Activated CD8-positive, alpha-beta T cell treated with anti-CD3 and anti-CD28 coated beads, Interleukin-2, amount 10 ng/mL, durations not matched to agents 7 days and 5 days (primary cell): ENCODE measurements around the gene MYOF. TPM values are rescaled to one million over a fixed set of nuclear protein-coding genes. Genes with fewer than 3 reads are reported as not detected.

Experiments used
- ATAC-seq: fragments of 150-1000 bp; cut with Tn5 transposase; one replicate; pipeline ENCODE4 v1.10.0; 2021; ENCODE audit warnings: moderate library complexity
- CTCF ChIA-PET: fragments of 350-600 bp; sonication (Branson Sonifier 250); formaldehyde crosslinking; loops from one replicate; lab custom pipeline; 2021; ENCODE audit warnings: antibody characterized with exemption; lab: Charles Lee
- POLR2A ChIA-PET: fragments of 350-600 bp; sonication (Branson Sonifier 250); formaldehyde crosslinking; loops from one replicate; lab custom pipeline; 2021; ENCODE audit warnings: antibody characterized with exemption; lab: Charles Lee
- DNase-seq: peaks from one replicate; pipeline ENCODE4 v3.0.0-alpha.2; 2020
- H3K27ac Mint-ChIP-seq: one replicate; pipeline ENCODE4 v1.8.0; 2021; ENCODE audit warnings: mild to moderate bottlenecking, mixed read lengths
- H3K27me3 Mint-ChIP-seq: one replicate; pipeline ENCODE4 v1.8.0; 2021; ENCODE audit warnings: low read depth, mixed read lengths
- H3K36me3 Mint-ChIP-seq: one replicate; pipeline ENCODE4 v1.8.0; 2021; ENCODE audit warnings: low read depth, mixed read lengths
- H3K4me1 Mint-ChIP-seq: one replicate; pipeline ENCODE4 v1.8.0; 2021; ENCODE audit warnings: low read depth, mixed read lengths
- H3K4me3 Mint-ChIP-seq: one replicate; pipeline ENCODE4 v1.8.0; 2021; ENCODE audit warnings: mild to moderate bottlenecking, mixed read lengths
- H3K9me3 Mint-ChIP-seq: one replicate; pipeline ENCODE4 v1.8.0; 2022; ENCODE audit warnings: mixed read lengths; ENCODE audit not compliant: insufficient read depth
- total RNA-seq, 2 experiments: library from RNA; stranded (reverse); gene quantifications; one replicate each; pipeline ENCODE4 v1.2.3, GENCODE V29; 2021

The MYOF gene
- total RNA-seq, 2 experiments from 2014 or later = 0.37 to 0.39 TPM

- ATAC-seq (no peak), DNase-seq (no peak)
- Mint-ChIP-seq H3K4me1 (peaks cover 6% of the 10 kb centered on the region), H3K36me3 (no peaks in the 10 kb centered on the region), H3K9me3 (no peaks in the 10 kb centered on the region), H3K27ac (no peak overlapping the region), H3K4me3 (no peak overlapping the region), H3K27me3 (peaks cover 2% of the 10 kb centered on the region)
- ChIA-PET POLR2A (no interaction called here), CTCF (no interaction called here)
Measured at GRCh38 chr10:93465806-93466675, 16.1 kb downstream of the MYOF start.

GRCh38 chr10:93464776-93465388 lies 17.3 kb downstream of the MYOF start:
- CTCF ChIA-PET = interaction anchor here (2.8 to 4.3 kb wide), 2 partner anchors 17 to 88 kb away, joined by 13 to 21 read pairs; partner anchors contain the start of gene MYOF
- Mint-ChIP-seq H3K9me3 (no peaks in the 10 kb centered on the region), H3K36me3 (no peaks in the 10 kb centered on the region)

GRCh38 chr10:93463723-93464476 lies 18.2 kb downstream of the MYOF start:
- Mint-ChIP-seq H3K9me3 (no peaks in the 10 kb centered on the region), H3K27ac (no peak overlapping the region), H3K4me1 (peaks cover 6% of the 10 kb centered on the region), H3K36me3 (no peaks in the 10 kb centered on the region), H3K27me3 (peaks cover 2% of the 10 kb centered on the region), H3K4me3 (no peak overlapping the region)
- ATAC-seq (no peak), DNase-seq (no peak)
- CTCF ChIA-PET = interaction anchor here (1.2 to 4.3 kb wide), 3 partner anchors 18 to 87 kb away, joined by 4 to 21 read pairs (median 13); partner anchors contain the start of gene MYOF
- POLR2A ChIA-PET = no interaction called here

More at GRCh38 chr10:93464776-93465388, 17.3 kb downstream of the MYOF start:
- Mint-ChIP-seq H3K27me3 (peaks cover 2% of the 10 kb centered on the region), H3K27ac (no peak overlapping the region), H3K4me3 (no peak overlapping the region), H3K4me1 (peaks cover 6% of the 10 kb centered on the region)
- POLR2A ChIA-PET = no interaction called here
- no peak for ATAC-seq
- no peak for DNase-seq

- CTCF ChIA-PET = interaction anchor here (1.2 to 4.3 kb wide), 3 partner anchors 19 to 86 kb away, joined by 4 to 21 read pairs (median 13); partner anchors contain the start of gene MYOF
- ATAC-seq (no peak), DNase-seq (no peak)
- H3K9me3 Mint-ChIP-seq = no peaks in the 10 kb centered on the region
- POLR2A ChIA-PET = no interaction called here
- H3K27ac Mint-ChIP-seq = no peak overlapping the region
- peaks cover 6% of the 10 kb centered on the region for H3K4me1 Mint-ChIP-seq
- peaks cover 2% of the 10 kb centered on the region for H3K27me3 Mint-ChIP-seq
- H3K4me3 Mint-ChIP-seq = no peak overlapping the region
- H3K36me3 Mint-ChIP-seq = no peaks in the 10 kb centered on the region
Measured at GRCh38 chr10:93462881-93463280, 19.3 kb downstream of the MYOF start.

- Mint-ChIP-seq H3K27ac (no peak overlapping the region), H3K4me1 (peaks cover 6% of the 10 kb centered on the region), H3K9me3 (no peaks in the 10 kb centered on the region), H3K36me3 (no peaks in the 10 kb centered on the region), H3K27me3 (peaks cover 2% of the 10 kb centered on the region), H3K4me3 (no peak overlapping the region)
- ChIA-PET CTCF (interaction anchor here (2.8 to 4.3 kb wide), 2 partner anchors 20 to 86 kb away, joined by 13 to 21 read pairs; partner anchors contain the start of gene MYOF), POLR2A (no interaction called here)
- DNase-seq (no peak), ATAC-seq (no peak)
Measured at GRCh38 chr10:93462371-93462770, 19.8 kb downstream of the MYOF start.

- Mint-ChIP-seq H3K9me3 (no peaks in the 10 kb centered on the region), H3K27ac (no peak overlapping the region), H3K4me1 (peaks cover 6% of the 10 kb centered on the region), H3K36me3 (no peaks in the 10 kb centered on the region), H3K4me3 (no peak overlapping the region), H3K27me3 (peaks cover 2% of the 10 kb centered on the region)
- ATAC-seq = no peak
- CTCF ChIA-PET = interaction anchor here (1.2 to 4.3 kb wide), 2 partner anchors 20 to 104 kb away, joined by 3 to 21 read pairs; partner anchors contain the start of gene MYOF
- no peak for DNase-seq
- POLR2A ChIA-PET = no interaction called here
Measured at GRCh38 chr10:93461807-93462178, 20.3 kb downstream of the MYOF start.

GRCh38 chr10:93461109-93461806 lies 20.9 kb downstream of the MYOF start:
- ATAC-seq (no peak), DNase-seq (no peak)
- peaks cover 6% of the 10 kb centered on the region for H3K4me1 Mint-ChIP-seq
- H3K9me3 Mint-ChIP-seq = no peaks in the 10 kb centered on the region
- ChIA-PET CTCF (interaction anchor here (1.2 to 4.3 kb wide), 2 partner anchors 21 to 103 kb away, joined by 3 to 21 read pairs; partner anchors contain the start of gene MYOF), POLR2A (no interaction called here)
- H3K4me3 Mint-ChIP-seq = no peak overlapping the region
- peaks cover 5% of the 10 kb centered on the region for H3K27me3 Mint-ChIP-seq
- no peaks in the 10 kb centered on the region for H3K36me3 Mint-ChIP-seq
- H3K27ac Mint-ChIP-seq = no peak overlapping the region

GRCh38 chr10:93459466-93459865 lies 22.7 kb downstream of the MYOF start:
- Mint-ChIP-seq H3K9me3 (no peaks in the 10 kb centered on the region), H3K4me3 (no peak overlapping the region), H3K4me1 (peaks cover 6% of the 10 kb centered on the region), H3K36me3 (no peaks in the 10 kb centered on the region), H3K27me3 (peaks cover 5% of the 10 kb centered on the region), H3K27ac (no peak overlapping the region)
- ATAC-seq = no peak
- POLR2A ChIA-PET = no interaction called here
- no peak for DNase-seq
- CTCF ChIA-PET = interaction anchor here (2.7 kb wide), 1 partner anchor 23 kb away, joined by 11 read pairs; the partner anchor contains the start of gene MYOF

- POLR2A ChIA-PET = no interaction called here
- Mint-ChIP-seq H3K27ac (no peak overlapping the region), H3K4me1 (peaks cover 6% of the 10 kb centered on the region), H3K4me3 (no peak overlapping the region), H3K36me3 (no peaks in the 10 kb centered on the region), H3K9me3 (no peaks in the 10 kb centered on the region), H3K27me3 (peaks cover 3% of the 10 kb centered on the region)
- CTCF ChIA-PET = interaction anchor here (2.7 kb wide), 1 partner anchor 23 kb away, joined by 11 read pairs; the partner anchor contains the start of gene MYOF
- ATAC-seq = no peak
- no peak for DNase-seq
Measured at GRCh38 chr10:93458821-93459257, 23.3 kb downstream of the MYOF start.

- Mint-ChIP-seq H3K27me3 (peaks cover 3% of the 10 kb centered on the region), H3K4me3 (no peak overlapping the region), H3K9me3 (no peaks in the 10 kb centered on the region), H3K4me1 (peaks cover 6% of the 10 kb centered on the region), H3K36me3 (no peaks in the 10 kb centered on the region), H3K27ac (no peak overlapping the region)
- DNase-seq (no peak), ATAC-seq (no peak)
- ChIA-PET POLR2A (no interaction called here), CTCF (interaction anchor here (0.7 to 2.7 kb wide), 3 partner anchors 25 to 99 kb away, joined by 3 to 11 read pairs (median 3); partner anchors contain the start of gene MYOF)
Measured at GRCh38 chr10:93457511-93457910, 24.6 kb downstream of the MYOF start.

GRCh38 chr10:93456480-93456879 lies 25.7 kb downstream of the MYOF start:
- H3K36me3 Mint-ChIP-seq = no peaks in the 10 kb centered on the region
- peaks cover 3% of the 10 kb centered on the region for H3K27me3 Mint-ChIP-seq
- peaks cover 12% of the 10 kb centered on the region for H3K4me1 Mint-ChIP-seq
- H3K27ac Mint-ChIP-seq = no peak overlapping the region
- H3K4me3 Mint-ChIP-seq = no peak overlapping the region
- POLR2A ChIA-PET = no interaction called here
- no peak for DNase-seq
- no peak for ATAC-seq
- CTCF ChIA-PET = interaction anchor here (1.9 kb wide), 1 partner anchor 26 kb away, joined by 6 read pairs; the partner anchor contains the start of gene MYOF
- no peaks in the 10 kb centered on the region for H3K9me3 Mint-ChIP-seq
